HG03103 (cell line): ENCODE results near the gene GARRE1.

Source experiments
- ATAC-seq: cut with Tn5 transposase; IDR thresholded peaks from one replicate; pipeline ENCODE4 v1.9.1; 2021; ENCODE audit warnings: low read depth; ENCODE audit not compliant: unreplicated experiment

Gene GARRE1

DNA sequence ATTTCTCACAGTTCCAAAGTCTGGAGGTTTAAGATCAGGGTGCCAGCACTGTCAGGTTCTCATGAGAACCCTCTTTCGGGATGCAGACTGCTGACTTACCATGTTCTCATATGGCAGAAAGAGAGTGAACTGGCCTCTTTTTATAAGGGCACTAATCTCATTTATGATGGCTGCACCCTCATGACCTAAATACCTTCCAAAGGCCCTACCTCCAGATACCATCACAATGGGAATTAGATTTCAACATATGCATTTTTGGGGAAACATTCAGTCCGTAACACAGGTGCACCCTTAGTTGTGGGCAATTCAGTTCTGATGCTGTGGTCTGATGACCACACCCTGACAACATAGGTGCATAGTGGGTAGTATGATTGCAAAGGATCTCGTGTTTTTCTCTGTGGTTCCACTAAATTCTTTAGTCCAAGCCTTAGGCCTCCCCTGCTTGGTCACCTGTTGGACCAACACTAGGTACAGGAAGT, 33.3 kb downstream of the GARRE1 start:
- ATAC-seq, result no peak

DNA sequence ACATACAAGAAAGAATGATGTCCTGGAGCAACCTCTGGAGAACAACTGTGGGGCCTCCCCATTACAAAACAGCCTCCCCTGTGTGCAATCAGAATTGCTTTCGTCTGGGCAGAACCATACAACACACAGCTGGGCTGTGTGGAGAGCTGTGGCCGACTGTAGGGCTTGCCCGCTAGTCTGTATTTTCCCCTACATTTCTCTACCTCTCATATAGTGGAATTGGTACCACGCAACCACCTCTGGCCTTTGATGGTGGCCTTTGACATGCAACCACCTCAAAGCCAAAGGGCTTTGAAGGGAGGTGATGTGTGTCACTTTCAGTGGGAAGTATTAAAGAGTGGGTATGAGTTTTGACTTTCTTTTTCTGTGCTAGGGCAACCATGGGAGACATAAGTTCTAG, 34.0 kb downstream of the GARRE1 start:
- ATAC-seq, result no peak

DNA sequence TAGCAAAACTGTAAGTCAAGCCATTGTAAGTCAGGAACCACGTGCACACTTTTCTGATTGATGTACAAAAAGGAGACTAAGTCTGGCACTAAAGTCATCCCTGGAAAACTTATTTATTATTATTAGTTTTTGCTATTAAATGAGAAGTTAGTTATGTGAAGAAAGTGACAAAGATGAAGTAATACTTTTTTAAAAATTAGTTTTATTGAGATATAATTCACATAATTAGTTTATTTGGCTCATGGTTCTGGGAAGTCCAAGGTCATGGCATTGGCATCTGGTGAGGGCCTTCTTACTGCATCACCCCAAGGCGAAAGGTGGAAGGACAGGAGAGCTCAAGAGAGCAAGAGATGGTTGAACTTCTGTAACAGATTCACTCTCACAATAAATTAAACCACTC, 36.9 kb downstream of the GARRE1 start:
- no peak for ATAC-seq

DNA sequence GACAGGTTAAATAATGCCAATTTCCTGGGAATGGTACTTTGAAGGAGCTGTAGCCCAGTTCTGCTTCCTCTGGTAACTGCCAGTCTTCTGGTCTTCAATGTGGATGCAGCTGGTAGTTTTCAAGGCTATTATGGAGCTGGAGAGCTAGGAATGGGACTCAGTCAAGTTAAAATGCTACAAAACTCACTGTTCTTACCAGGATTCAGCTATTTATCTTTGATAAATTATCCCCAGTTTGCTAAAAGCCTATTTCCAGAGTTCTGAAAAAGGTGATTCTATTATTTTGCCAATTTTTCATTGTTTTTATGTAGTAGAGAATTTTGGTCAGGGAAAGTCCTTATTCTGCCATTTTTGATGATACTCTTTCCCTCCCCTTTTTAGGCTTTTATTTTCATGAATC, 40.7 kb downstream of the GARRE1 start:
- no peak for ATAC-seq

DNA sequence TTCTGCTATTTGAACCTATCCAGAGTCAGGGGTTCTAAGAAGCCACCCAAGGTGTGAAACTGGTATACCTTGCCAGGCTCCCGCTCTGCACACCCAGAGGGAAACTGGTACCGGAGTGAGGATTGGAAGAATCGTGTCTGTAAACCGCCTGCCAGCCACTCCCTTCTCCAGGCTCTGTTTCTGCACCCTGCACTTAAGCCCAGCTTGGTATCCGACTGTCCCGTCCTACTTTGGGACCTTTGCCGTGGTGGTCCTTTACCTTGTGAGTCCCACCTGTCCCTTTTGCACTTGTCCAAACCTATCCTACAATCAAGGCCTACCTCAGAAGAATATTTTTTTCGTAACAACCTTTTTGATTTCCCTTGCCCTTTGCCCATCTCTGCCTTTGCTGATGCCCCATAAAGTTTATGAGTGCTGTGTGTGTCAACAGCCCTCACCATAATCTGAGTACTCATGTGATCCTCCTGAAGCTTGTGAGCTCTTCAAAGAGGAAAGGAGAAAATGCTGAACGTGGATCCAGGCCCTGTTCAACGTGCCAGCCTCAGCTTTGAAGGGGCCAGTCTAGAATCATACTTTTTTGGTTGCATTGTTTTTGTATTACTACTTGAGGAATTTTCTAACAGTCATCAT, 44.7 kb downstream of the GARRE1 start:
- ATAC-seq, result no peak

DNA sequence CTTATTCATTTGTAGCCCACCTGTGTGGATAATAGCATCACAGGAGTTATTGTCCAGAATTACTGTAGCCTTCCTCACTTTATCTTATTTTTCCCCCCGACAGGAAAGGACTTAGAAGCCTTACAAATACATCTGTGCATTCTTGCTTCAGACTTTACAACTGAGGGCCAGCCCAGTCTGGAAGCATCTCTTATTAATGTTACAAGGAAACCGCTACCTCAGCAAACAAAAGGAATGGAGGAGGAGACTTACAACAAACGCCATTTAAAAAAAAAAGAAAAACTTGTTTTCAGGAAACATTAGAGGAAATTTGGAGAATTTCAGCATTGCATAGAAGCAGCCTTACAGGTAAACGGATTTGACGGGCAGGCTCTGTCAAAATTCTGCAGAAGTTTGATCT, 45.2 kb downstream of the GARRE1 start:
- no peak for ATAC-seq

DNA sequence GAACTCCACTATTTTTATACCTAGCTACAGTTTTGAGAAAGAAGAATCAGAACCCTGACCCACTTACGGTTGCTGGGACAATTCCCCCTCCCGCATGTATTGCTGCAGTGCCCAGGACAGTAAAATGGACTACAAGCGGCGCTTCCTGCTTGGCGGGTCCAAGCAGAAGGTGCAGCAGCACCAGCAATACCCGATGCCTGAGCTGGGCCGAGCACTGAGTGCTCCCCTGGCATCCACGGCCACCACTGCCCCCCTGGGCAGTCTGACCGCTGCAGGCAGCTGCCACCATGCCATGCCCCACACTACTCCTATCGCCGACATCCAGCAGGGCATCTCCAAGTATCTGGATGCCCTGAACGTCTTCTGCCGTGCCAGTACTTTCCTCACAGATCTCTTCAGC, 46.0 kb downstream of the GARRE1 start:
- no peak for ATAC-seq

DNA sequence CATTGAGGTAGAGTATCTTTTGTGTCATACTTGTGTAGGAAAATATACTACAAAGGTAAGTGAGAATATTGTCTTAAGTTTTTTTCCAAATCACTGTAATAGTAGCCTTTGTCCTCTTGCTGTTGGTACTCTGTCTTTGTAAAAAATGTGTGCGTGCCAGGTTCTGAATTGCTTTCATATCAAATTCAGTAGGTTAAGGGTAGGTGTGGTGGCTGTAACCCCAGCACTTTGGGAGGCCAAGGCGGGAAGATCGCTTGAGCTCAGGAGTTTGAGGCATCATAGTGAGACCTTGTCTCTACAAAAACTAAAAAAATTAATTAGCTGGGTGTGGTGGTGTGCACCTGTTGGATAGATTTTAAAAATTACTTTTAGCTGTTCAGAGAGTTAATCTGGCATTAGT, 46.6 kb downstream of the GARRE1 start:
- no peak for ATAC-seq
